OCI-M2 (cell line): ENCODE results near the gene LHFPL3.

ENCODE experiments used
- DNase-seq: peaks from one replicate; lab custom pipeline; 2025; ENCODE audit not compliant: unreplicated experiment; lab: John Stamatoyannopoulos, UW

LHFPL3 gene

GRCh38 chr7:104826135-104826534 is 497.7 kb downstream of the LHFPL3 start:
- no peak for DNase-seq

GRCh38 chr7:104836976-104837375 is 508.6 kb downstream of the LHFPL3 start:
- DNase-seq: no peak

GRCh38 chr7:104838537-104839299 is 510.3 kb downstream of the LHFPL3 start:
- no peak for DNase-seq

- no peak for DNase-seq
Measured at GRCh38 chr7:104839842-104840241, 511.4 kb downstream of the LHFPL3 start.

GRCh38 chr7:104841798-104842197 is 513.4 kb downstream of the LHFPL3 start:
- no peak for DNase-seq

- DNase-seq: no peak
Measured at GRCh38 chr7:104843198-104843597, 514.8 kb downstream of the LHFPL3 start.

GRCh38 chr7:104845557-104845956 is 517.2 kb downstream of the LHFPL3 start:
- DNase-seq: no peak

GRCh38 chr7:104846731-104847130 is 518.3 kb downstream of the LHFPL3 start:
- no peak for DNase-seq

GRCh38 chr7:104848138-104848990 is 520.0 kb downstream of the LHFPL3 start:
- DNase-seq: no peak

- DNase-seq: no peak
Measured at GRCh38 chr7:104850374-104850773, 522.0 kb downstream of the LHFPL3 start.

- DNase-seq: no peak
Measured at GRCh38 chr7:104851268-104851667, 522.9 kb downstream of the LHFPL3 start.

GRCh38 chr7:104852386-104852785 is 524.0 kb downstream of the LHFPL3 start:
- no peak for DNase-seq

- no peak for DNase-seq
Measured at GRCh38 chr7:104855861-104856260, 527.5 kb downstream of the LHFPL3 start.

- DNase-seq: no peak
Measured at GRCh38 chr7:104857458-104858425, 529.3 kb downstream of the LHFPL3 start.

GRCh38 chr7:104859754-104860426 is 531.5 kb downstream of the LHFPL3 start:
- DNase-seq: no peak

- DNase-seq: no peak
Measured at GRCh38 chr7:104861729-104862390, 533.5 kb downstream of the LHFPL3 start.

GRCh38 chr7:104862719-104863118 is 534.3 kb downstream of the LHFPL3 start:
- DNase-seq: no peak

GRCh38 chr7:104873401-104873800 is 545.0 kb downstream of the LHFPL3 start:
- no peak for DNase-seq

GRCh38 chr7:104878577-104878976 is 550.2 kb downstream of the LHFPL3 start:
- no peak for DNase-seq

- no peak for DNase-seq
Measured at GRCh38 chr7:104883248-104883717, 554.9 kb downstream of the LHFPL3 start.
